GM21423 (cell line): ENCODE results near the gene SIPA1L3.

Experiments
- ATAC-seq: cut with Tn5 transposase; IDR thresholded peaks from one replicate; pipeline ENCODE4 v1.9.1; 2021; ENCODE audit warnings: mild to moderate bottlenecking, moderate library complexity; ENCODE audit not compliant: unreplicated experiment

The SIPA1L3 gene

DNA sequence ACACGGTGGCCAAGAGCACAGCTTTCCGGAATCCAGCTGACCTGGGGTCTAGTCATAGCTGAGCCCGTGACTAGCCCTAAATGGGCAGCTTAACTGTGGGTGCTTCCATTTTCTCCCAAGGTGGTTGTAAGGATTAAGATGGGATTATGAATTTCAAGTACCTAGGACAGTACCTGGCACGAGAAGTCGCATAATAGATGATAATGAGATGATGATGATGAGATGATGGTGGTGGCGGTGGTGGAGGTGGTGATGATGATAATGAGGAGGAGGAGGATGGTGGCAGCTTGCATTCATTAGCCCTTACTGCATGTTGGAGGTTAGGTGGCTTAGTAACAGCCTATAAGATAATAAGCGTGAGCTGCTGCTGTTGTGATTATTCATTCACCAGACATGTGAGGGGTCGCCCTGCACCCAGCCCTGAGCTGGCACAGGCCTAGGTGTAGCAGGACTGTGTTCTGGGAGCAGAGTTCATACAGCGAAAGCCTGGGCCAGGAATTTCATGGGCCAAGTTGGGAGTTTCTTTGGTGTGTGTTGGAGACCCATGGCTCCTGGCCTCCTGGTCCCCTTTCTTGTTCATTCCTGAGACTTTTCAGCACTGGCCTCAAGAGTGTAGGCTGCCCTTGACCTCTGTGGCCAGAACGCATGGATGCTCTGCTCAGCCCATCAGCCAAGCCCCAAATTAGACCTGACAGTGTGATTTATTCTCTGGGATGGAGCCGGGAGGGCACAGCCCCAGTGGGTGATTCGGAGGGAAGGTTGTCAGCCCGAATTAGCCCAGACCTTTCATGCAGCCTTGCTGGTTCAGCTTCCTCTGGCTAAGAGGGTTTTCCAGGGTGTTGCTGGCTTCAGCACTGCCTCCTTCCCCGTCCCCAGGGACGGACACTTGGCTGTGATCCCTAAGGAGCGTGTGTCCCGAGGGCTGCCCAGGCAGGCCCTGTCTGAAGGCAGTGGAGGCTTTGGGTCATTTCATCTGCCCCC is 128.8 kb downstream of the SIPA1L3 start:
- no peak for ATAC-seq

DNA sequence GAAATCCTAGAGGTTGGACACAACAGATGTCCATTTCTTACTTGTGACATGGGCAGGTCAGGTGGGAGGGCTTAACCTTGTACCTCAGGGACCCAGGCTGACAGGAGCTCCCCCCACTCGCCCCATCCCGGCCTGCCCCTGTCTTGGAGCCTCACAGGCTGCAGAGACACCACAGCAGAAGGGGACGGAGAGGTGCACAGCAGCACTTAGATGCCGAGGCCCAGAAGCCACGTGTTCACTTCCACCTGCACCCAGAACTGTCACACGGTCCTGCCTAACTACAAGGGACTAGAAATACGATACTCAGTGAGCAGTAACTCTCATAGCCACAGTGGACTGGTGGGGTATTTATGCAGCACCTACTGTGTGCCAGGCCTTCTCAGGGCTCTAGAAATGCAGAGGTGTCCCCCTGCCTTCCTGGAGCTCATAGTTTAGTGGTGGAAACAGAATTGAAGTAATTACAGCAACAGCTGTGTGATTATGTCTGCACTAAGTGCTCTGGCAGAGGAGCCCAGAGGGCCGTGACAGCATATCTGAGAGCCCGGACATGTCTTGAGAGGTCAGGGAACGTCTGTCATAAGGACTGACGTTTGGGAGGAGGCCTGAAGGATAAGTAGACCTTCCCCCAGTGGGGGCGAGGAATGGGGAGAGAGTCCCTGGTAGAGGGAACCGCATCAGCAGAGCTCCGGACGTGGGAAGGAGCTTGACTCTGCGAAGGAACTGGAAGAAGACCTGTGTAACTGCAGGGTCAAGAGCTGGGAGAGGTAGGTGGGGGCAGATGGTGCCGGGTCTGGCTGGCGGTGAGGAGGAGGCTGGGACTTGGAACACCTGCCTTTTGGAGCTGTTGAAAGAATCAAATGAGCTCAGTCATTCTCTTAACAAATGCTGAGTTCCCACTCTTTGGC is 130.0 kb downstream of the SIPA1L3 start:
- no peak for ATAC-seq

DNA sequence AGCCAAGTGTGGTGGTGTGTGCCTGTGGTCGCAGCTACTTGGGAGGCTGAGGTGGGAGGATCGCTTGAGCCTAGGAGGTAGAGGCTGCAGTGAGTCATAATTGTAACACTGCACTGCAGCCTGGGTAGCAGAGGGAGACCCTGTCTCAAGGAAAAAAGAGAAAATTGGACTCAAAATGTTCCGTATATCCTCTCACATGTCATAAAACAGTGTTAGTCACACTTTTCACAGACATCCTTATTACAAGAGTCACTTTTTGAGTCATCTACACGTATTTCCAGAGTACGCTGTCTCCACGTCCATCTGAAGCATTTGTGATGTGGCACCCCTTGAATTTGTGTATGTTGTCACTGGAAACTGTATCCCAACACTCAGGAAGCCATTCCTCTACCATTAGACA is 133.0 kb downstream of the SIPA1L3 start:
- no peak for ATAC-seq

DNA sequence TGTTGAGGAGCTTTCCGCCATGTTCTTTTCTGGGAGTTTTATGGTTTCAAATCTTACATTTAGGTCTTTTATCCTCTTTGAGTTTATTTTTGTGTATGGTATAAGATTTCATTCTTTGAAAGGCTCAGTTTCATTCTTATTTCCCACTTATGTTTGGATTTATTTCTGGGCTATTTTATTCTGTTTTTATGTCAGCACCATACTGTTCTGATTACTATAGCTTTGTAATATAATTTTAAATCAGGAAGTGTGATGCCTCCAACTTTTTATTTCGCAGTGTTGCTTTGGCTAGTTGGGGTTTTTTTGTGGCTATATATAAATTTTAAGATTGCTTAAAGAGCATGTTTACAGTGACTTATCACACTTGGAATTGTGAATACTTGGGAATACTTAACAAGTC is 135.1 kb downstream of the SIPA1L3 start:
- ATAC-seq, result no peak

DNA sequence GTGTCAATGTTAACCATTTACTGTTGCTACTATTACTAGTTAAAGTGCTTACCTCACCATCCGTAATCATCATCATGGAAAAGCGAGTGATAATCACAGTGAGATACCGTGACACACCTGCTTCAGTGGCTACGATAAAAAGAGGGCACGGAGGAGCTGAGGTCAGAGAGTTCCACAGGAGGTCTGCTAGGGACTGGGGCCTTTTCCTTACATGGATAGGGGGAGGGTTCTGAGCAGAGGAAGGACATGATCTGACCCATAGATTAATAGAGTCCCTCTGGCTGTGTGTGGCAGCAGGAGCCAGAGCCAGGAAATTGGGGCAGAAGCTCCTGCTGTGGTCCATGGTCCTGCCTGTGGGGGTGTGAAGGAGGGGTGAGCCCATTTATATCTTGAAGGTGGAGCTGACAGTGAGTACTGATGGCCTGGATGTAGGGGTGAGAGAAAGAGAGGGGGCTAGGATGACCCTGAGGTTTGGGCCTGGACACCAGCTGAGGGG is 136.7 kb downstream of the SIPA1L3 start:
- no peak for ATAC-seq

DNA sequence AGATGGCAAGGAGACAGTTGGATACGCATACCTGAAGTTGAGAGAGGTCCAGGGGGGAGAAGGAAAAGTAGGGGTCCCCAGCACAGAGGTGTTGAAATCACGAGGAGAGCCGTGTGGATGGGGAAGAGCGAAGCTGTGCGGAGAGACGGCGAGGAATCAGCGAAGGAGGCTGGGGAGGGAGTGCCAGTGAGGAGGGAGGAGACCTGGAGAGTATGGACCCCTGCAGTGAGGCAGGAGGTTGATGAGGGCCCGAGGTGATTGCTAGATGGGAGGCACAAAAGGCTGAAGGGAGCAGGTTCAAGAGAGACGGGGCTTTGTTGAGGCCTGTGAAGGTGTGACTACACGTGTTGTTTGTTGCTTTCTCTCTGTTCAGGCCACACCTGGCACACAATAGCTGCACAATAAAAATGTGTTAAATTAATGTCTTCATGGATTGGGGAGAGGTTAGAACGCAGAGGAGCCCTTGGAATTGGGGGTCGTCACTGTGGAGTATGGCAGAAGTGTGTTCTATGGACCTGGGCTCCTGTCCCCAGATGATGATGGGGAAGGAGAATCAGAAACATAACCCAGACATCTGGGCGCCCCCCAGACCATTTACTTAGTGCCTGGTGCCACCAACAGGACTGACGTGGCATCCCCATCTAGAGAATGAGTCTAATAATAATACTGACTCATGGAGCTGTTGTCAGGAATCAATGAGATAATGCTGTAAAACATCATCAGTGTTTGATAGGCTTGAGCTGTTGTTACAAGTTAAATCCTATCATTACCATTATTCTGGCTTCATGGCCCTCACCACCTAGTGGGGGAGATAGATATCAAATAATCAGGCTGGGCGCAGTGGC is 137.5 kb downstream of the SIPA1L3 start:
- no peak for ATAC-seq

DNA sequence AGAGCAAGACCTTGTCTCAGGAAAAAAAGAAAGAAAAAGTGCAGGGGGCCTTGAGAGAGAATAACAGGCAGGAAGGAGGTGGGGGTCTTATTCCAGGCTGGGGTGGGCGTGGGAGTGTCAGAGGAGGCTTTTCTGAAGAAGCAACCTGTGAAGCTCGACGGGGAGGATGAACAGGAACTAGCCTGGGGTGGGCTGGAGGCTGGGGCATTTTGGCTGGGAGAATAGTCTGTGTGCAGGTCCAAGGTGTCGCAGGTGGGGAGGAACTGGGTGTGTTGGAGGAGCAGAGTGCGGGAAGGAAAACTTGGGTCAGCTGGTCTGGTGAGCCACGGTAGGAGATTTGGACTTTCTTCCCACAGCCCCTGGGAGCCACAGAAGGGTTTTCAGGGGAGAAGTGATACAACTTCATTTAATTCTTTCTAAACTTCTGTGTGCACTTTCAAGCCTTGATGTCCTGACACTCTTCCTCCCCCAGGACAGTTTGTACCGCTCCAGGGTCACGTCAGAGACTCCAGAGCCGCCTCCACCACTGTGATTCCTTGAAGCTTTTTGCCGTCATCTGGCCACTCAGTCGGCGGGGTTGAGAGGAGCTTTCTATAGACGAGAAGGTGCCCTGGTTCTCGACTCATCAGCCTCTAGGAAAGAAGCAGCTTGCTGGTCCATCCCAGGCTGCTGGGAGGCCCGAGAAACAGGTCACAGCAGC is 138.7 kb downstream of the SIPA1L3 start:
- ATAC-seq, result no peak

DNA sequence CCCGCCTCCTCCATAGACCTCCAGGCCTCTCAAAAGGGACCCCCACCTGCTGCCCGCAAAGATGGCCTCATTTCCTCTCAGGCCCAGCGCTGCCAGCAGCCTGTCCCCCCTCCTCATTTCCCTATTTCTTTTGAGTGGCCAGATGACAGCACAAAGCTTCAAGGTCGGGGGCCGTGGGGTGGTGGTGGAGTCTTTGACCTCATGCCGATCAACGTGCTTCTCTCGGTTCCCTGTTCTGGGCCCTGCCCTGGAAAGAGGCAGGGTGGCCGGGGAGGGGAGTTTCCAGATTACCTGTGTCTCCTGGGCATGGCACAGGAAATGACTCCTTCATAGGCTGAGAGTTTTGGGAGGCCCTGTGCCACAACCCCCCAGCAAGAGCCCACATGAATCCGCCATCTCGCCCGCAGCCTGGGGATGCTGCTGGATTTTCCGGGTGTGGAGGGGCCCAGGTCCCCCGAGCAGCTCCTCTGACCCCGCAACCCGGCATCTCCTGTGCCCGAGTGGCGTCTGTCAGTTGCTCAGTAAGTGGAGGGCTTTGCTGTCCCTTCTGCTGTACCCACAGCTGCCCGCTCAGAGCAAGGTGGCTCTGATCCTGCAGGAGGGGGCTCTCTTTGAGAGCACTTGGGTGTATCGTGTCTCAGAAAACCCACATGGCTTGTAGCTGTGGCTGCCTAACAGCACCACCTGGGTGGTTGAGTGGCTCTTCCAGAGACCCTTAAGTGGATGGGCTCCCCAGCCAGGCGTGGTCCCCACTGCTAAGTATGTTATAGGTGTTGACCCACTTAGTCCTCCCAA is 139.4 kb downstream of the SIPA1L3 start:
- ATAC-seq, result peak; percentile 34

DNA sequence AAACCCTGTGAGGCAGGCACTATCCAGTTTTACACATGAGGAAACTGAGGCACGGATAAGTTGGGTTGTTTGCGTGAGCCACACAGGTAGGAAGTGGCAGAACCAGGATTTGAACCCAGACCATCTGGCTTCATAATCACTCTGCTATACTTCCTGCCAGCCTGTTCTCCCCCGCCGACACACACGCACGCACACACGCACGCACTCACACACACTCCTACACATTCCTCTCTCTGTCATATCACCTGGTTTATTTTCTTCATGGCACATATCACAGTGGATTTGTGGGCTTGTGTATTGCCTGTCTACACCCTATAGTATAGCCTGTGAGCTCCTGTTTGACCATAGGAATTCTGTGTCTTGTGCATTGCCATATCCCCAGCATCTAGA is 140.0 kb downstream of the SIPA1L3 start:
- ATAC-seq, result no peak

DNA sequence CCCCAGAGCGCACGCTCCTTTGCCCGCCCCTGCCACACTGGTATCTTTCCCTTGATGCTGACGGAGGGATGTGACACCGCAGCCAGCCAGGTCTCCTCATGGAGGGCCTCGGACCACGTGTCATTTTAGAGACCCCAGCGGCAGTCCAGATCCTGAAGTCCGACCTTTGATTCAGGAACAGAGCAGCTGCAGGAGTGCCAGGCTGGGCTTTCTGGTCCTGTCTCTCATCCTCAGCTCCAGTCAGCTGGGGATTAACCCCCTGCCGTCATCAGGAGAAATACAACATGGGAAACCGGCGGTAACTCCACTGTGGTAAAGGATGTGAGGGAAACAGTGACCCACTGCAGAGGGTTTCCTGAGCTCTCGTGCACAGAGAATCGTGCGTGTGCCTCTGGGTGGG is 140.6 kb downstream of the SIPA1L3 start:
- ATAC-seq, result no peak

DNA sequence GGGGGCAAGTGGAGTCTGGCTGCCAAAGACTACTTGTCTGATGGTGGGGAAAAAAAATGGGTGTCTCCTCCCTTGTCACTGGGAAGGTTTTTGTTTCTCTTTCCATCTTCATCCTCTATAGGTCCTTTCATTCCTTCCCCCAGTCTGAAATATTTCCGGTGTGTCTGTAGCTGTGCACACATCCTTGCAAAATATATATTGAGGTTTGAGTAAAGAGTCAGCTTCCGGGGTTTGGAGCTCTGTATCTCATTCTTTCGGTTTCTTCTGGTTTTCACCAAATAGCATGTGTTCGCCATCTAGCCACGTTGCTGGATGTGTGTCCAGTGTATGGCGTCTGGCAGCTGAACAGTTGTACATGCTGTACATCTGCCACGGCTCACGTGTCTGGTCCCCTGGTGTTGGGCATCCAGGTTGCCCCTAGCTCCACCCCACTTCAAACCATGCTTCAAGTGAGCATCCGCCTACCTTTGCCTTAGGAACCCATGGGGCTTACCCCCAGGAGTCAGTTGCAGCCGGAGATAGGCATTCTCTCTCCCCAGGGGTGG is 142.2 kb downstream of the SIPA1L3 start:
- peak; percentile 36 for ATAC-seq

DNA sequence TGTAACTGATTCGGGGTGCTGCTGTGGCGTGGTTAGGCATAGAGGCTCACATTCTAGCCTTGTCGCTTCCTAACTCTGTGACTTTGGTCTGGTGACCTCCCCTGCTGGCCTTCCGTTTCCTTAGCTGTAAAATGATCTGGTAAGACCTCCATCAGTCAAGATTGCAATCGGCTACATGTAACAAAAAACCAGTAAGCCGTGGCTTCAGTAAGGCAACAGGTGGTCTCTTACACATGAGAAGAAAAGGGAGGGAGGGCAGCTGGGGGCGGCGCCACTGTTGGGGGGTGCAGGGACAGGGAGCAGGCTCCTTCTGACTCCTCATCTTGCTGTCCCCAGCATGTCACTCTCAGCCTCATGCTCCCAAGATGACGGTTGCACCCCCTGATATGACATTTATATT is 148.0 kb downstream of the SIPA1L3 start:
- no peak for ATAC-seq

DNA sequence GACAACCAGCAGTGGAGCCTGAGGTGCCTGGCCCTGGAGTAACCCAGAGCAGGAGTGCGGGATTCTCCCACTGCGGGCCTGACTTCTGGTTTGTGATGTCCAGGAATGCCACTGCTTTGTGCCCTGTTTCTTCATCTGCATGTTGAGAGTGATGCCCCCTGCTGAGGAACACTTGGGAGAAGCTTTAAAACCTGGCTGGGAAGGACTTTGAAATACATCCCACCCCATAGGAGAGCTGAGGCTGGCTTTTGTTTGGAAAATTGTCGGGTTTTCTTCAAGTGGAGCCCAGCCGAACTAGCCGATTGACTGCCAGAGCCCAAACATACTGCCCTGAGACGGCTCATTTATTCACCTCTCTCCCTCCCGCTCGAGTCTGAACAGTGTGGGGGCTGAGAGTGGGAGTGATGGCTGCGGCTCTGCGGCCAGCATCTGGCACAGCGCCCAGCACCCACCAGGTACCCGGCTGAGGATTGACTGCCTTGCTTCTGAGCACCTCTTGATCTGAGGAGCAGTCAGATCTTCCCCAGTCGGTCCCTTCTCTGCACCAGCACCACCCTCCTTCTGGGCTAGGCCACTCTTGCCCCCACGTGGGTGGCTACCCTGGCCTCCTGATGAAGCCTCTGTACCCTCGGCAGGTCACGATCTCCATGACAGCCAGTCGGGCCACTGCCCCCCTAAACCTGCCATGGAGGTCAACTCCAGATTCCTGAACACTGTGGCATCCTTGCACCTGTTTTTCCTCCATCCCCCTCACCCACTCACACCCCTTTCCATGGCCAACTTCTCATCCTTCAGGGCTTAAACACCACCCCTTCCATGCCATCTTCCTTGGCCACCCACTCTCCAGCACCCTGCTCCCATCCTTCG is 148.9 kb downstream of the SIPA1L3 start:
- ATAC-seq, result no peak

DNA sequence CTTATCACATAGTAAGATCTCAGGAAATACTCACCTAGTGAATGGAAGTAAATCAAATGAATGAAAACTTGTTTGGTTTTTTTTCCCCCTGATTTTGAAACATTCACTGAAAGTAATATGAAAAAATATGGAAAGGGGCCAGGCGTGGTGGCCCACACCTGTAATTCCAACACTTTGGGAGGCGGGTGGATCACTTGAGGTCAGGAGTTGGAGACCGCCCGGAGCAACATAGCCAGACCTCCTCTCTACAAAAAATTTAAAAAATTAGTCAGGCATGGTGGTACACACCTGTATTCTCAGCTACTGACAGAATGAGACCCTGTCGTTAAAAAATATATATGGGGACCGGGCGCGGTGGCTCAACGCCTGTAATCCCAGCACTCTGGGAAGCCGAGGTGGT is 149.6 kb downstream of the SIPA1L3 start:
- ATAC-seq, result no peak

DNA sequence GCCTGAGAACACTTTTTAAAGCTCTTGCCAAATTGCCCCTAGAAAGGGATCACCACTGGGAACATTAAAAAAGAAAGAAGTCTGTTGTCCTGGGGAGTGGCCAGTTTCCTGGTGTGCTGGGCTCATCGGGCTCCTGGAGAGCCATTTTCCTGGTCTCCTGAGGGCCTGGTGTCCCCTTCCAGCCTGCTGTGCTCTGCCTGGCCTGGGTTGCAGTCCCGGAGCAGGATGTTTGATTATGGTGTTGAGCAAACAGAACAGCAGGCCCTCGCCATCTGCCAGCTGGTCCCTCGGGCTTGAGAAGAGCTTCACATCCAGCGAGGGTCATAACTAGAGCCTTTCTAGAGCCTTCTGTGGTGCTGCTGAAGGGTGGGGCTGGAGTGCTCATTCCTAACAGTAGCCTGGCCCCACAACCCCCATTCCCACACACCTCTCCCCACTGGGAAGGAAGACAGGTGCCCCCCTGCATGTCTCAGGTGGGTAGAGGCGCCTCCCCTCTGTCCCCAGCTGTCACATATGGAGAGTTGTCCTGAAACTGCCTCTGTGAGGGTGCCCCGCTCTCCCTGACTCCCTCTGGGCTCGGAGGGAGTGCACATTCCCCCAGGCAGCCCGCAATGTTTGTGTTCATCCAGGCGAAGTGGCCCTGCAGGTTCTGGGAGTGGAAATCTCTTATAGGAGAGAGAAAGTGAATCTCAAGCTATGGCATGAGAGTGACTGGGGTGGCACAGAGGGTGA is 151.1 kb downstream of the SIPA1L3 start:
- ATAC-seq, result no peak

DNA sequence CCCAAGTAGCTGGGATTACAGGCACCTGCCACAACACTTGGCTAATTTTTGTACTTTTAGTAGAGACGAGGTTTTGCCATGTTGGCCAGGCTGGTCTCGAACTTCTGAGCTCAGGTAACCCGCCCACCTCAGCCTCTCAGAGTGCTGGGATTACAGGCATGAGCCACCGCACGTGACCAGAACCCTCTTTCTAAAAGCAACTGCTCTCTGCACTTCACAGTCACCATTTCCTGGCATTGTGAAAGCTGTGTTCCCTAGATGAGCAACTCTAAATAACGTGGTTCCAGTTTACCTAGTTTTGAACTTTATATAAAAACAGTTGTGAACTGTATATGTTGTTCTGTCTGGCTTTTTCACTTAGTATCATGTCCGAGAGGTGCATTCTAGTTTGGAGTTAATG is 152.9 kb downstream of the SIPA1L3 start:
- ATAC-seq, result no peak

DNA sequence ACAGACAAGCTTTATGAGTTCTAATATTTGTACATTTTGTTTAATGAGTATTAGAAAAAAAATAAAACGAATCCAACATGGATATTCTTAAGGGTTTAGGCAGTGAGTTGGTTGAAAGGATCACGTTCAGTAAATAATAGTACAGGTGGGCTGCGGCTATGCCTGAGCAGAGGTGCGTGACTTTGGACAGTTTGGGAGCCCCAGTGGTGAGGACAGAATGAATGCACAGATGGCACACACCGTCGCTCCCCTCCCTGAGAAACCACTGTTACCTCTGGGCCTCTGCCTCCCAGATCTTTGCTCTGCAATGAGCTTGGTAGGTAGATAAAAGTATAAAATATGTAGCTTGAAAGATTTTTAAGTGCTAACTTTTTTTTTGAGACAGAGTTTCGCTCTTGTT is 153.3 kb downstream of the SIPA1L3 start:
- ATAC-seq, result no peak
